Measurements from ENCODE around the gene DNMT1.

The DNMT1 gene

GRCh38 chr19:10104130-10104513 lies 90.6 kb downstream of the DNMT1 start:
- Histone ChIP-seq H3K27ac (ENCODE audit: insufficient read depth, low read length, poor library complexity, severe bottlenecking) (peak overlapping the region; percentile 94), H3K9me3 (ENCODE audit: control insufficient read depth, low read length) (no peaks in the 10 kb centered on the region), H3K27me3 (replicated peaks; ENCODE audit: control insufficient read depth, insufficient read depth, low read length, poor library complexity, severe bottlenecking) (no peaks in the 10 kb centered on the region), H3K4me3 (ENCODE audit: insufficient read depth, low read depth, low read length, poor library complexity, severe bottlenecking) (no peak overlapping the region), H3K36me3 (ENCODE audit: control insufficient read depth, insufficient read depth, low read length) (peaks cover 16% of the 10 kb centered on the region), H3K4me1 (ENCODE audit: control insufficient read depth, insufficient read depth, low read length, poor library complexity, severe bottlenecking) (peaks cover 55% of the 10 kb centered on the region)
- no peak for DNase-seq

- Histone ChIP-seq H3K4me3 (ENCODE audit: insufficient read depth, low read depth, low read length, poor library complexity, severe bottlenecking) (no peak overlapping the region), H3K36me3 (ENCODE audit: control insufficient read depth, insufficient read depth, low read length) (peaks cover 4% of the 10 kb centered on the region), H3K9me3 (ENCODE audit: control insufficient read depth, low read length) (no peaks in the 10 kb centered on the region), H3K27ac (ENCODE audit: insufficient read depth, low read length, poor library complexity, severe bottlenecking) (peak overlapping the region; percentile 74), H3K27me3 (replicated peaks; ENCODE audit: control insufficient read depth, insufficient read depth, low read length, poor library complexity, severe bottlenecking) (no peaks in the 10 kb centered on the region), H3K4me1 (ENCODE audit: control insufficient read depth, insufficient read depth, low read length, poor library complexity, severe bottlenecking) (peaks cover 55% of the 10 kb centered on the region)
- no peak for DNase-seq
These were observed 91.9 kb downstream of the DNMT1 start for GRCh38 chr19:10102787-10103236.

- H3K4me3 ChIP-seq (ENCODE audit: insufficient read depth, low read depth, low read length, poor library complexity, severe bottlenecking), result no peak overlapping the region
These were observed 94.5 kb downstream of the DNMT1 start for GRCh38 chr19:10100163-10100785.

GRCh38 chr19:10096615-10096963 lies 98.2 kb downstream of the DNMT1 start:
- Histone ChIP-seq H3K9me3 (ENCODE audit: control insufficient read depth, low read length) (no peaks in the 10 kb centered on the region), H3K27me3 (replicated peaks; ENCODE audit: control insufficient read depth, insufficient read depth, low read length, poor library complexity, severe bottlenecking) (no peaks in the 10 kb centered on the region), H3K27ac (ENCODE audit: insufficient read depth, low read length, poor library complexity, severe bottlenecking) (peak overlapping the region; percentile 47), H3K4me1 (ENCODE audit: control insufficient read depth, insufficient read depth, low read length, poor library complexity, severe bottlenecking) (peaks cover 7% of the 10 kb centered on the region), H3K36me3 (ENCODE audit: control insufficient read depth, insufficient read depth, low read length) (peaks cover 16% of the 10 kb centered on the region), H3K4me3 (ENCODE audit: insufficient read depth, low read depth, low read length, poor library complexity, severe bottlenecking) (peak overlapping the region; percentile 16)
- no peak for DNase-seq

More at GRCh38 chr19:10100163-10100785, 94.5 kb downstream of the DNMT1 start:
- Histone ChIP-seq H3K27ac (ENCODE audit: insufficient read depth, low read length, poor library complexity, severe bottlenecking) (no peak overlapping the region), H3K4me1 (ENCODE audit: control insufficient read depth, insufficient read depth, low read length, poor library complexity, severe bottlenecking) (peaks cover 31% of the 10 kb centered on the region), H3K27me3 (replicated peaks; ENCODE audit: control insufficient read depth, insufficient read depth, low read length, poor library complexity, severe bottlenecking) (no peaks in the 10 kb centered on the region), H3K9me3 (ENCODE audit: control insufficient read depth, low read length) (no peaks in the 10 kb centered on the region), H3K36me3 (ENCODE audit: control insufficient read depth, insufficient read depth, low read length) (no peaks in the 10 kb centered on the region)
- DNase-seq, result no peak

GRCh38 chr19:10095948-10096614 lies 98.7 kb downstream of the DNMT1 start:
- Histone ChIP-seq H3K4me3 (ENCODE audit: insufficient read depth, low read depth, low read length, poor library complexity, severe bottlenecking) (peak overlapping the region; percentile 16), H3K27me3 (replicated peaks; ENCODE audit: control insufficient read depth, insufficient read depth, low read length, poor library complexity, severe bottlenecking) (no peaks in the 10 kb centered on the region), H3K9me3 (ENCODE audit: control insufficient read depth, low read length) (no peaks in the 10 kb centered on the region), H3K36me3 (ENCODE audit: control insufficient read depth, insufficient read depth, low read length) (peaks cover 21% of the 10 kb centered on the region), H3K27ac (ENCODE audit: insufficient read depth, low read length, poor library complexity, severe bottlenecking) (peak overlapping the region; percentile 47), H3K4me1 (ENCODE audit: control insufficient read depth, insufficient read depth, low read length, poor library complexity, severe bottlenecking) (peaks cover 7% of the 10 kb centered on the region)
- peak; percentile 80 to 87 (median 86) for DNase-seq

GRCh38 chr19:10095622-10095947 lies 99.2 kb downstream of the DNMT1 start:
- H3K4me1 ChIP-seq (ENCODE audit: control insufficient read depth, insufficient read depth, low read length, poor library complexity, severe bottlenecking), result peaks cover 7% of the 10 kb centered on the region
- H3K27me3 ChIP-seq (replicated peaks; ENCODE audit: control insufficient read depth, insufficient read depth, low read length, poor library complexity, severe bottlenecking), result no peaks in the 10 kb centered on the region
- H3K36me3 ChIP-seq (ENCODE audit: control insufficient read depth, insufficient read depth, low read length), result peaks cover 21% of the 10 kb centered on the region
- H3K9me3 ChIP-seq (ENCODE audit: control insufficient read depth, low read length), result no peaks in the 10 kb centered on the region
- no peak overlapping the region for H3K4me3 ChIP-seq (ENCODE audit: insufficient read depth, low read depth, low read length, poor library complexity, severe bottlenecking)
- DNase-seq, result no peak
- no peak overlapping the region for H3K27ac ChIP-seq (ENCODE audit: insufficient read depth, low read length, poor library complexity, severe bottlenecking)

GRCh38 chr19:10093295-10094186 lies 101.2 kb downstream of the DNMT1 start:
- Histone ChIP-seq H3K36me3 (ENCODE audit: control insufficient read depth, insufficient read depth, low read length) (peaks cover 29% of the 10 kb centered on the region), H3K27me3 (replicated peaks; ENCODE audit: control insufficient read depth, insufficient read depth, low read length, poor library complexity, severe bottlenecking) (no peaks in the 10 kb centered on the region), H3K9me3 (ENCODE audit: control insufficient read depth, low read length) (no peaks in the 10 kb centered on the region), H3K4me1 (ENCODE audit: control insufficient read depth, insufficient read depth, low read length, poor library complexity, severe bottlenecking) (no peaks in the 10 kb centered on the region), H3K4me3 (ENCODE audit: insufficient read depth, low read depth, low read length, poor library complexity, severe bottlenecking) (no peak overlapping the region), H3K27ac (ENCODE audit: insufficient read depth, low read length, poor library complexity, severe bottlenecking) (no peak overlapping the region)
- DNase-seq, result no peak

GRCh38 chr19:10092648-10093294 lies 102.0 kb downstream of the DNMT1 start:
- Histone ChIP-seq H3K27ac (ENCODE audit: insufficient read depth, low read length, poor library complexity, severe bottlenecking) (no peak overlapping the region), H3K9me3 (ENCODE audit: control insufficient read depth, low read length) (no peaks in the 10 kb centered on the region), H3K4me3 (ENCODE audit: insufficient read depth, low read depth, low read length, poor library complexity, severe bottlenecking) (no peak overlapping the region), H3K4me1 (ENCODE audit: control insufficient read depth, insufficient read depth, low read length, poor library complexity, severe bottlenecking) (no peaks in the 10 kb centered on the region), H3K36me3 (ENCODE audit: control insufficient read depth, insufficient read depth, low read length) (peaks cover 29% of the 10 kb centered on the region), H3K27me3 (replicated peaks; ENCODE audit: control insufficient read depth, insufficient read depth, low read length, poor library complexity, severe bottlenecking) (no peaks in the 10 kb centered on the region)
- DNase-seq, result no peak

- H3K4me1 ChIP-seq (ENCODE audit: control insufficient read depth, insufficient read depth, low read length, poor library complexity, severe bottlenecking), result peaks cover 4% of the 10 kb centered on the region
- no peak overlapping the region for H3K4me3 ChIP-seq (ENCODE audit: insufficient read depth, low read depth, low read length, poor library complexity, severe bottlenecking)
- no peak overlapping the region for H3K27ac ChIP-seq (ENCODE audit: insufficient read depth, low read length, poor library complexity, severe bottlenecking)
- no peaks in the 10 kb centered on the region for H3K9me3 ChIP-seq (ENCODE audit: control insufficient read depth, low read length)
- peaks cover 29% of the 10 kb centered on the region for H3K36me3 ChIP-seq (ENCODE audit: control insufficient read depth, insufficient read depth, low read length)
- DNase-seq, result no peak
- H3K27me3 ChIP-seq (replicated peaks; ENCODE audit: control insufficient read depth, insufficient read depth, low read length, poor library complexity, severe bottlenecking), result no peaks in the 10 kb centered on the region
These were observed 102.7 kb downstream of the DNMT1 start for GRCh38 chr19:10091895-10092641.
